Limb (tissue), 2 donors: ENCODE results near the gene C10orf71.

Experiments
- DNase-seq, 2 donors: peaks; one replicate each; pipeline ENCODE4 v3.0.0-alpha.2; 2016; ENCODE audit errors: extremely low spot score in 2 of 2

C10orf71 gene

GRCh38 chr10:49357910-49358309, 58.9 kb downstream of the C10orf71 start:
- no peak for DNase-seq

- DNase-seq = peak; percentile 10 to 58
These were observed 60.6 kb downstream of the C10orf71 start for GRCh38 chr10:49359349-49360270.

- peak in 1 of 2 donors; percentile 62 for DNase-seq
These were observed 61.6 kb downstream of the C10orf71 start for GRCh38 chr10:49360271-49361177.

- peak in 1 of 2 donors; percentile 20 for DNase-seq
These were observed 62.2 kb downstream of the C10orf71 start for GRCh38 chr10:49361178-49361554.

- DNase-seq = peak in 1 of 2 donors; percentile 21
These were observed 63.0 kb downstream of the C10orf71 start for GRCh38 chr10:49361735-49362568.

GRCh38 chr10:49362596-49363260, 63.8 kb downstream of the C10orf71 start:
- DNase-seq = peak in 1 of 2 donors; percentile 20

- peak in 1 of 2 donors; percentile 12 for DNase-seq
These were observed 64.5 kb downstream of the C10orf71 start for GRCh38 chr10:49363309-49364031.

- DNase-seq = no peak
These were observed 65.1 kb downstream of the C10orf71 start for GRCh38 chr10:49364051-49364450.

GRCh38 chr10:49364747-49365146, 65.8 kb downstream of the C10orf71 start:
- no peak for DNase-seq

- DNase-seq = peak in 1 of 2 donors; percentile 23
These were observed 66.3 kb downstream of the C10orf71 start for GRCh38 chr10:49365275-49365674.

GRCh38 chr10:49365675-49366415, 66.9 kb downstream of the C10orf71 start:
- peak in 1 of 2 donors; percentile 28 for DNase-seq

- DNase-seq = no peak
These were observed 67.5 kb downstream of the C10orf71 start for GRCh38 chr10:49366460-49366859.

- no peak for DNase-seq
These were observed 68.6 kb downstream of the C10orf71 start for GRCh38 chr10:49367600-49367999.

- DNase-seq = peak in 1 of 2 donors; percentile 16
These were observed 69.3 kb downstream of the C10orf71 start for GRCh38 chr10:49368256-49368655.

- no peak for DNase-seq
These were observed 70.5 kb downstream of the C10orf71 start for GRCh38 chr10:49369216-49370162.

GRCh38 chr10:49370326-49371100, 71.5 kb downstream of the C10orf71 start:
- peak in 1 of 2 donors; percentile 12 for DNase-seq

- DNase-seq = no peak
These were observed 73.0 kb downstream of the C10orf71 start for GRCh38 chr10:49371967-49372366.
